CMK (cell line): Measurements from ENCODE around the gene TMED7.

Source experiments
- DNase-seq: peaks from one replicate; pipeline ENCODE4 v3.0.0-alpha.2; 2010; ENCODE audit warnings: low read depth

TMED7 gene

DNA sequence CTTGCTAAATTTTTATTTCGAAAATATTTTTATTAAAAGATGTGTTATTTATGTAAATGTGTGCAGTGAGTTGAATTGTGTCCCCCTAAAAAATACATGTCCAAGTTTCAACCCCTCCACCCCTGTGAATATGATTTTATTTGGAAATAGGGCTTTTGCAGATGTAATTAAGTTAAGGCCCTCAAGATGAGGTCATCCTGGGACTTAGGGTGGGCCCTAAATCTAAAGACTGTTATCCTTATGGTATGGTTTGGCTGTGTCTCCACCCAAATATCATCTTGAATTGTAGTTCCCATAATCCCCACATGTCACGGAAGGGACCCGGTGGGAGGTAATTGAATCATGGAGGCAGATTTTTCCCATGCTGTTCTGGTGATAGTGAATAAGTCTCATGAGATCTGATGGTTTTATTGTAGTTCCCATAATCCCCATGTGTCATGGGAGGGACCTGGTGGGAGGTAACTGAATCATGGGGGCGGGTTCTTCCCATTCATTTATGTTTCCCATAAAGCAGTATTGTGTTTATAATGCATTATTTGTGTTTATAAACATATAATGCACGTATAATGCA lies 1.5 kb upstream of the TMED7 start:
- no peak for DNase-seq

DNA sequence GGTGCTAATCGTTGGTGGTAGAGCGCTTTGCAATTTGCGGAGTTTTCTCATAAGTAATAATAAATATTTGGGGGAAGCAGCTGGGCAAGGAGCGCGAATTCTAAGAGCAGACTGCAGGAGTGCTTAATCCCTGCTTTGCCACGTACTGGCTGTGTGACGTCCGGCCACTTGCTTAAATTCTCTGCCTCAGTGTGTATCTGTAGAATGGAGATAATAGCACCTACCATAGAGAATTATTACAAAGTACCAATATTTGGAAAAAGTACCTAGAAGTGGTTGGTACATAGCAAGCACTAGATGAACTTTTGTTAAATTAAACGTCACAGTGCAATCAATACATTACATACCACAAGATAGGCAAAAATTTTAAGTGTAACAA lies 598 bp upstream of the TMED7 start:
- DNase-seq: no peak

DNA sequence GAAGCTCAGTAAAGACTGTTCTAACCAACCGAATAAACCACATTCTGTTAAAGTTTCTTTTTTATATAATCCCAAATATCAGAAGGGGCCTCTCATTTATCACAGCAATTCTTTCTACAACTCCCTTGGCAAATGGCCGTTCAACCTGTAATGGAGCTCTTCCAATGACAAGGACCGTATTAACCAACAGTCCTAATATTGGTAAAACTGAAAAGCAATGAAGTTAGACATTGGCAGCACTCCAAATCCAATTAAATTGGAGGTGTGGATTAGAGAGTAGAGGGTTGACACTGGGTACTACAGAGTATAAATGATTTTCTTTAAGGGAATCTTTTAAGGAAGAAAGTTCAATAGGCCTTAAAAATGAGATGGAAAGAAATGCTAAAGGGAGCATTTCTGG lies 842 bp downstream of the TMED7 start:
- DNase-seq: no peak

DNA sequence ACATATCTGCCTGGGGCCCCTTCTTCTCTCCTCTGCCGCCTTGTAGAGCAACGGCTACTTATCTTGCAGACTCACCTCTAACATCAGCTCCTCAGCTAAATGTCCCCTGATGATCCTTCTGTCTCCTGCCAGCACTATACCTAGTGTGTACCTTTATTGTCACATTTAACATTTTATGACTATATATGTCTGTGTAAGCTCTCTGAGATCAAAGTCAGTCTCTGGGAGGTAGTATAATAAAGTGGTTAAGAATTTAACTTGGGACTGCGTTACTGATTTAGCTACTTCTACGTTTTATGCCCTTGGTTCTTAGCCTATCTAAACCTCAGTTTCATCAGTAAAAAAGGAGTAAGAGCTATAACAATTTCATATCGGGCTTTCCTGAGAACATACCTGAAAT lies 2.2 kb downstream of the TMED7 start:
- DNase-seq: no peak

DNA sequence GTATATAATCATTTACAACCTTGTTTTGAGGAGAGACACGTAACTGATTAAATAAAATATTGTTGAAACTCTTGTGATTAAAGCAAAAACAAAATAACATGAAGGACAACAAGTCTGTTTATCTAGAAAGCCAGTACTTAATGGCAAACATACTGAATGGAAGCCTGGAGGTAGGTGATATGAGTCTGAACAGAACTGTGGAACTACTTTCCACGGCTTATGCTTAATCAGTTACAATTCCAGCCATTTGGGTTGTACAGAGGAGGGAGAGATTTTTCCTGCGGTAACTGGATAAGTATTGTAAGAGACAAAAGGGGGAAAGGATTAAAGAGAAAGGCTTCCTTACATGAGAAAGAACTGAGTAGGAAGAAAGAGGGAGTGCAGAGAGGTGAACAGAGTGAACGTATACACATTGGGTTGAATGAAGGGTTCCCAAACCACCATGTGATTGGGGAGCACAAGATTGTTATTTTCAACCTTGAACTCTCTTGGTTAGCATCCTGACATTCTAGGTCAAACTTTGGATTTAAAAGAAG lies 4.4 kb downstream of the TMED7 start:
- DNase-seq: no peak

DNA sequence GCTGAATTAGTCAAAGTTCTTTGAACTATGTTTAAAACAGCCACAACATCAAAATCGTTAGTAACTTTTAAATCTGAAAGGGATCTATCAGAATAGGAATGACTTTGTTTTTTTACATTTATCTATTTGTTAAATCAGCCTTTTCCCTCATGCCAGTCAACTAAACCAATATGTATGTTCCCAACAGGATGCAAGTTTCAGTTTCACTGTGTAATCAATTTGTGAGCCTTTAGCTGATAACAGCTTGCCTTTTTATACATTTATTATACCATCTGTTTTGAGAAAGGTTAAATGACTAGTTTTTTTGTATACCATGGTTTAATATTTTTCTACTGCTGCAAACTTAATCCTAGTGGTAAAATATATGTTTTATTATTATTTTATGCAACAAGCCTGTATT lies 8.9 kb downstream of the TMED7 start:
- DNase-seq: no peak

DNA sequence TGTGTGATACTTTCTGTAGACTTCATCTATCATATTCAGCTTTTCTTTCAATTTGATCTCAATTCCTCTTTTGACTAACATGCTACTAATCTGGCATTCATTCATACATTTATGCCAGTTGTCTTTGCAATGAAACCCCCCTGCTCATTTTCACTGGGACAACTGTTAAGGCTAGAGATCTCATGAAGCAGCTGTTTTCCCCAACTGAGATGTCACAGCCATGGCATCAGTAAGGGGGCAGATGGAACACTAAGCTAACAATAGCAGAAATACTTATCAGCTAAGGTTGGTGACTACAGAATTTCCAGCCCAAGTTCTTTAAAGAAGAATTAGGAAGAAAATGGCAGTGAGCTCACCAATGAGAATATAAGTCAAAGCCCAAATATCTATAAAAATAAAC lies 9.4 kb downstream of the TMED7 start:
- no peak for DNase-seq

DNA sequence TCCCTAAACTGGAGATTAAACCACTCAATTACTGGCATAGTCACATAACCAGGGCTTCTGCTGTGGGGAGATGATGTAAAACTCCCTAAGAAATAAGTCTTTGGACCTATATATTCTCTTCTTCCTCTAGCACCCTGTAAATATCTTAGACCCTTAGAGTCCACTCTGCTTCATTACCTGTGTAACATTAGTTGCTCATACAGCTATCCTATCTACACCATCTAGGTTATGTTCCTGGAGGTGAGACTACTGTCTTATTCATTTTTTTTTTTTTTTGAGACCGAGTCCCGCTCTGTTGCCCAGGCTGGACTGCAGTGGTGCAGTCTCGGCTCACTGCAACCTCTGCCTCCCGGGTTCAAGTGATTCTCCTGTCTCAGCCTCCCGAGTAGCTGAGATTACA lies 14.0 kb downstream of the TMED7 start:
- DNase-seq: no peak

DNA sequence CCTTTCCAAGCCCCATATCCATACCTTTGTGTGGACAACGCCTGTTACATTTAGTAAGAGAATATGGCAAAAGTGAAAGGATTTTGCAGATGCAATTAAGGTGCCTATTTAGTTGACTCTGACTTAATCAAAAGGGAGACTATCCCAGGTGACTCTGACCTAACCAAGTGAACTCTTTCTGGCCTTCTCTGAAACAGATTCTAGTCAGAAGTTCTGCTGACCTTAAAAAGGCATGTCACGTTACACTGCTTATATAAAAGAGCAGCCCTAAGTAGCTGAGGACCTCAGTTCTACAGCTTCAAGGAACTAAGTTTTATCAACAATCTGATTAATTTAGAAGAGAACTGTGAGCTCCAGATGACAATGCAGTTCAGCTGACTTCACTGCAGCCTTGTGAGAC lies 17.9 kb downstream of the TMED7 start:
- DNase-seq: no peak

DNA sequence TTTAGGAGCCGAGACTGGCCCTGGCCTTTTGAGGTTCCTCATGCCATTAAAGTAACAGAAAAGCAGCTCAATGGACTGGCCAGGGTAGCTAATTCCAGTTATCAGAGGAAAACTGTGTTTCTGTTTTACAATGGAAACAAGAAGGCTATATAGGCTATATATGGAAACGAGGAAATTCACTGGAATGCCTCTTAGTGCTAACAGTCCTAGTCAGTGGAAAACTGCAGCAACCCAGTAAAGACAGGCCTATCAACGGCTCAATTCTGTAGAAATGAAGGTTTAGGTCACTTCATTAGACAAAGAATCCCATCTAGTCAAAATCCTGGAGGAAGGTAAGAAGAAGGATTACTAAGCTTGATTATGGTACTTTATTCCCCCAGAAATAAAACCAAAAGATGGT lies 20.4 kb downstream of the TMED7 start:
- no peak for DNase-seq

DNA sequence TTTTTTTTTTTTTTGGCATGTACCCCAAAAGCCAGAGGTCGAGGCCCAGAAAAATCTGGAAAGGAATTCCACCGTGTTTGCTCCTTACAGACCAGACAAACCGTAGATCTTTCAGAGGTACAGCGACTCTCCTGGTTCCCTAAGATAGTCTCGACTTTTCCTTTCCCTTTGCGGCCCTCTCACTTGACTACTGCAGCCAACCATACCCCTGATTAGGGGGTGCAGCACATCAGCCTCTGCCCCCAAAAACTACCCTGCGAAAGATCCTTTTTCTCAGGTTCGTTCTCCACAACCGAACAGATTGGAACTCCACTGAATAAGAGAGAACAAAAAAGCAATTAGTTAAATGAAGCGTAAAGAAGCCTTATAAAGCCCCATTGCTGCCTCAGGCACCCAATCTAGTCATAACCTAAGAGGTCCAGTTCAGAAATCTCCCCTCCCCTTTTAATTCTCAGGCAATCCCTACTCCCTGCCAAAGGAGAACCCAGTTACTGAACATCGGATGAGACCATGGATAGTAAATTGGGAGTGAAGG lies 23.2 kb downstream of the TMED7 start:
- DNase-seq: no peak

DNA sequence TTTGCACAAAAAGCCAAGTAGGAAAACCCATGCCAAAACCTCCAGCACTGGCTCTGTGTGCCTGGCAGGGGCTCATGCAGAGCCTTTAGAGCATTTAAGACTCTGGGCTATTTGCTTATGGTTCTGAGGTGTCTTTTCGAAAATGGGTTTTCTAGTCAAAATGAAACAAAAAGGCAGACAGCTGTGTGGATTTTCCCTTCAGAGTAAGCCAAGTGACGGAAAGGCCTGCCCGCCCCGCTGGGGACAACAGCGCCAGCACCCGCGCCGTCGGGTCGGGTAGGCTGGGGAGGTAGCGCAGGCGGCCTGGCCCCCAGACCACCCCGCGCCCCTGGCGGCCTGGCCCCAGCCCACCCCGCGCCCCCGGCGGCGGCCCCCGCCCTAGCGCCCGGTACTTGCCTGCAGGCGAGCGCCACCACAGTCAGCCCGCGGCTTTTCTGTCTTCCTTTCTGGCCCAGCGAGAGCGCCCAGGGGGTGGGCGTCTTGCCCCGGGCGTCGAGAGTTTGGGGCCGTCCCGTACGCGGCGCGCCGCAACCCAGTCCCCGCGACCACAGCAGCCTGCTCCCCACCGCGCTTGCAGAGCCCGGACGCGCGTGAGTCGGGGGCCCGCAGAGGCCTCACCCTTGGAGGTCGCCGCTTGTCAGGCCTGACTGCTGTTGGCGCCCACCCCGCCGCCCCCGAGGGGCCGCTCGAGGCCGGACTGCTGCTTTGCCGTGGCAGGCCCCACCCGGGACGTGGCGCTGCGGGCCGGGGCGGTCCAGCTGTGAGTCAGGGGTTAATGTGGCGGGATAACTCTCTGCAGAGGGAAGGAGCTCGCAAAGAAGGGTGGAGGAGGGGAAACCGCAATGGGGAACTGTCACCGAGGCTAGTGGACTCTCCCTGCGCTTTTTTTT lies 23.9 kb downstream of the TMED7 start, which contains the start of gene TICAM2:
TSS of gene TICAM2 (minus strand) at position 779 of the 890 bp plus-strand sequence. CDS start 21,223 bp downstream, outside the sequence.
- DNase-seq: peak; percentile 47

DNA sequence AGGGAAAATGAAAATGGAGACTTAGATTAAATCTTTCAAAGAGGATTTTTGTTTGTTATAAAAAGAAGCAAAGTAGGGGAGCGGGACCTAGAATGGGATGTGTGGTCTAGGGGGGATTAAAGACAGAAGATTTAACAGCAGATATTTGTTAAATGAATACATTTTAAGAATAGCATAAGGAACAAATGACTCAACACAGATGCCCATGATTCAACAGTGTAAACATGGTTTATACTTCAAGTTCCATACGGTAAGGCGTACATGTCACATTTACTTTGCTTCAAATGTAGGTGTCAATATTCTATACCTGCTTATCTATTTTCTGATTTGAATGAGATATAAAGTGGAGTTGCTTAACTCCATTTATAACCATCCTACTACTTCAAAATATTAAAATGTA lies 25.1 kb downstream of the TMED7 start:
- no peak for DNase-seq

DNA sequence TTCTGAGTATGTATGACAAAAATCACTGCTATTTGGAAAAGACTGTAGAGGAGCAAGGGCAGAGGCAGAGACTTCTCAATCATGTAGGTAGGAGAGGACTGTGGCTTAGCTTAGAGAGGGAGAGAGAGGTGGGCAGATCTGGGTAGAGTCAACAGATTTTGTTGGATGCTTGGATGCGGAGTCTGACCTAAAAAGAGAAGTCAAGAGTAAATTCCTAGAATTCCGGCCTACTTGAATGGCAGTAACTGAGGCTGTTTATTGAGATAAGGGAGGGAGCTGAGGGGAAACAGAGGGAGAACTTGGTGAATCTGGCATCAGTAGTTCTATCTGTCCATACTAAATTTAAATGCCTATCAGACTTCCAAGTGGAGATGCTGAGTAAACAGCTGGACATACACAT lies 25.9 kb downstream of the TMED7 start:
- no peak for DNase-seq

DNA sequence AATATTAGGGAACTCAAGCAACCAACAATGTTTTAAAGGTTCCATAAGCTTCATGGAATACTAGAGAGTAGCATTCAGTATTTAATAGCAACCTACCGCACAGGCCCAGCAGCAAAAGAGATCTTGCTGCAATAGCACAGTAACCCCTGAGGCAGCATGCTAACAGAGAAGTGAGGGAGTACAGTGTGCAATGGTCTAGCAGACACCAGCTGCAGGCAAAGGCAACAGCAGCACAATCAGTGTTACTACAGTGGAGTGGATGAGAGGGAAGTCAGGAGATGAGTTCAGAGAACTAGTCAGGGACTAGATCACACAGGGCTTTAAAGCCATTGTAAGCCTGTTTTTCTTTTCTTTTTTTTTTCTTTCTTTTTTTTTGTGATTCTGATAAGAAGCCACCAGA lies 26.3 kb downstream of the TMED7 start:
- DNase-seq: no peak

DNA sequence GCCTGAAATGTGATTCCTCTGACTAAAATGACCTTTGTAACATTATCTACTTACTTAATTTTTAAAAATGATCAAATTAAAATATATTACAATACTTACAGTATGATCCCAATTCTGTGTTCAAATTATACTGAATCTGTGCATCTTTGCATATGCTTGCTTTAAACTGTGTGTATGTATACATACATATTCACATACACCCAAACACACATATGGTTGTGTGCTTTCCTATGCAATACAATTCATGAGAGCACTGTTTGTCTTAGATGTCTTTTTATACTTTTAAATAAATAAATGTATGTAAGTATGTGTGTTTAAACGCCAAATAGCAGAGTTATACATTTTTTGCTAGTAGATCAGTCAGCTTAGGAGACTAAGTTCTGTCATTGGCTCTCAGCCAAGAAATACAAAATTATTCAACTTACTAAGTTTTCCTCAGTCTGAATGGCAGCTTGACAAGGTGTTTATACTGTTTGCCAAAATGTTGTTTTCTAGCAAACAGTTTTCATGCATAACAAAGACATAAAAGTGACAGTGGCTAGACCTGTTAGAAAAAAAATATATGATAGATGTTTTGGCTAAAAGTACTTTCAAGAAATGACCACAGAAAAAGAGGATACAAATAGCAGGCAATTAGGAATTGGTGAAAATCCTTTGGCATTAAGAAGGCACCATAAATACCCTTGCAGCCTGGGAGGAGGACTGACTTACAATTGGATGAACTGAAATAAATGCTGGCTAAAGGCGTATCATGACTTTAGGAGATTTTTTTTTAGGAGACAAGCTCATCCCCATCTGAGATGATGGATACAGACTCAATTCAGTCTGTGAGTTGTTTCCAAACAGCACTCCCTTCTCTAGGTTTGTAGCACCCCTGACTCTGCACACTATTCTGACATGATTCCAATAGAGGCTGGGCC lies 31.4 kb downstream of the TMED7 start:
- DNase-seq: no peak

DNA sequence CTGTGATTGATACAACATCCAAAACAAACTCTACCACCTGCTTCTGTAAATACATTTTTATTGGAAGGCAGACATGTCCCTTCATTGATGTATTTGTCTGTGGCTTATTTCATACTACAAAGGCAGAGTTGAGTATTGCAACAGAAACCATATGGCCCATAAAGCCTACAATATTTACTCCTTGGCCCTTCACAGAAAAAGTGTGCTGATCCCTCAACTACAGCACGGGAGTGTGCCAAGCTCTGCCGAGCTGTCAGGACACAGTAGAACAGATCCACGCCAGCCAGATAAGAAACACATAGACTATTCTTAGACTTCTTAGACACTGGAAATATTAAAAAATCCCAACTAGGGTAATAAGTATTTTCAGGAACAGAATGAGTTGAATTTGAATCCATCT lies 36.8 kb downstream of the TMED7 start:
- no peak for DNase-seq

DNA sequence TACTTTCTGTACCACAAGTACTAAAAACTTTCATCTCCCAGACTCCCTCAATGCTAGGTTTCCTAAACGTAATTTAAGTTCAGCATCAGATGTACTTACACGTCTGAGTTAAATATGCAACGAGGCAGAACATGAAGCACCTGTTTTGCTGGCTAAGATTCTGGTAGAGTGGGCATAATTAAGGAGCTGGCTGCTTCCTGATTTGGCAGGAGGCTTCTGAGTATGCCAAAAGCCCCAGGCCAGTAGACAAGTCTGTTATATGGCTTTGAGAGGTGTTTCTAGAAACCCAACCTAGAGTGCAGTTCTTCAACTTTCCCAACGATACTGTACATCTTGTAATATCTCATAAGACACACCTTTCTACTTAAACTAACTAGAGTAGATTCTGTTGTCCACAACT lies 37.2 kb downstream of the TMED7 start:
- DNase-seq: no peak

DNA sequence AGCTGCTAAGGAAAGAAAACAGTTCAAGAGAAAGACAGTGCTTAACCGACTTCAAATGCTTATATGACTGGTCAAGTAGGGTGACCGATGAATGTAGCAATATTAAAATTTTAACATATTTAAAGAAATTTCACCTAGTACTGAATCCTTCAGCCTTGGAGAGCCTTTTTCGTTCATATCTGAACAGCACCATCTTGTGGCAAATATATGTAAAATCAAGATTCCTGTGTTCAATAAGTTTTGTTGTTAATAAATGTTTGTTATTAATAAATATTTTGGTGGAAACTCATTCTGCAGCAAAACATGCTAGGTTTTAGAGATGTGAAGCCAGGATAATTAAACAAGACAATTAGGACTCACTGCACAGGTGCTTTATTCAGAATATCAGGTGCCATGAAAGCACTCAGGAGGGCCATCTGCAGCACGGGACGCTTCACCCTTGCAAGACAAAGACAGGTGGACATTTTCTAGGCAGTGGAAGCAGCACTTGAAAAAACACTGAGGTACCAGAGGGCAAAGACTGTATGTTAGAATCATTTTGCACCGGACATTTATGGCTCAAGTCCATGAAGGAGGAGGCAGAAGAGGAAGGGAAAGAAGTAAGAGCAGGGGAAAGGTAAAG lies 39.2 kb downstream of the TMED7 start:
- no peak for DNase-seq

DNA sequence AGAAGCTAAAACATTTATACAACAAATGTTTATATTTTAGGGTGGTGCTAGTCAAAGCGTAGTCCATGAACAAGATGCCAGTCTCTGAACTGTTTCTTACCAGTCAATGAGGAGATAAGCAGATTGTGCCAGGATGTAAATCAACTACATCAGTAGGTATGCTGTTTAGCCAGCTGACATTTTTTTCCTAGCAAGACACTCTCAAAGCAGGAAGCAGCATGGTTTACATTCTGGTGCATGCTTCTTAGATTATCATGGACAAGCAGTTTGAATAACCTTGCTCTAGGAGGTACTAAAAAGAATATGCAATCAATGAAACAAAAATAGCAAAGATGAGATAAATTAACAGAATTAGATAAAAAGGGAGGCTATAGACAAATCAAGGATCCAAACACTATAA lies 40.6 kb downstream of the TMED7 start:
- DNase-seq: no peak

DNA sequence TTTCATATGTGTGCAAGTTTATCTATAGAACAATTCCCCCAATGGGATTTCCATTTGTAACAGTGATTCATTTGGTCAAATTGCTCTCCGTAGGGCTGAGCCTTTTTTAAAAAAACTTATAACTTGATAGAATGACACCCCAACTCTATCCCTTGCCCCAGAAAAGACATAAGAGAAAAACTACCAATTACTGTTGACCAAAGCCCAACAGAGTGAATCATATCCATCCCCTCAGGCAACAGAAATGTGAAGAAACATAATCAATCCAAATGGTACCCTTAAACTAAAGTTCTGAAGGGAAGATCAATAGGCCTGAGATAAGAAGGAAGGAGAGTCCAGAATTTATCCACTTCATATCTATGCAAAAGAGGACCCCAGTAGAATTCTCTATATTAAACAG lies 41.3 kb downstream of the TMED7 start:
- DNase-seq: no peak

DNA sequence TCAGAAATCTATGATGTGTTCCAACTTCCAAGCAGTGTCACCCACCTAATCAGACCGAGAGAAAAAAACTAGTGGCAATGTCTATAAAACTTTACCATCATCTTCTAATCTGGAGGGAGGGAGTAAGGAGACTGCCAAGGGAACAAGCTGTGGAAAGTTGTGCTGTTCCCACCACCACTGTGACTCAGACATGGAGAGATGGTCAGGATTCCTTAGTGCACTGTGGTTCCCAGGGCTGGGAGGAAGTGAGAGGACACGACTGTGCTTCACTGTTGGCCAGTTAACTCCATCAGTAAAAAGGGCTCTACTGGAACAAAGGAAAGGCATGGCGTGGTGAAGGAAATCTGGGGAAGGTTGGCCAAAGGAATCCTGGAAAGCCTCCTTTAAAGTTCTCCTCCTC lies 42.4 kb downstream of the TMED7 start:
- no peak for DNase-seq
